ENCODE results near the gene DNAJC19.
"Not testable (repeated sequence)": the region's sequence is repeated elsewhere in the genome, so short reads cannot be mapped to it uniquely, and the experiment has no call there.

DNAJC19 gene

GRCh38 chr3:180989291-180990163 is at the start of gene DNAJC19:
Gene DNAJC19, minus strand, starts transcription at chr3:180989736. Its CDS starts 134 bp downstream, at chr3:180989602.
- DNase-seq = peak; percentile 94

DNA sequence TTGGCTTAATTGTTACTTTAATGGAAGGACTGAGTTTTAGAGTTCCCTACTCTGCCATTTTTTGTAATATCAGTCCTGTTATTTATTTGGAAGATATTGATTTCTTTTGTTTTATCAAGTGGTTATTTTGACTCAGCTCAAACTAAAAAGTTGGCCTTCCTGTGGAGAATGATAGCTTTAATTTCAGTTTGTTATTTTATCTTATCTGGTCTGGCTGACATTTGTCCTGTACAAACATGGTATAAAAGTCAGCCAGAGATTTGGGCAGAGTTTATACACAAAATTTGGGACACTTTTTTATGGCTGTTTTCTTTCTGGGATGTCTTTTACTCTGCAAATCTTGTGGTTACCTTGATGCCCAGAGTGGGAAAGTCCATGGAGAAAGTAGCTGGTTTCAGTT is 41.4 kb upstream of the DNAJC19 start:
- no peak for DNase-seq

DNA sequence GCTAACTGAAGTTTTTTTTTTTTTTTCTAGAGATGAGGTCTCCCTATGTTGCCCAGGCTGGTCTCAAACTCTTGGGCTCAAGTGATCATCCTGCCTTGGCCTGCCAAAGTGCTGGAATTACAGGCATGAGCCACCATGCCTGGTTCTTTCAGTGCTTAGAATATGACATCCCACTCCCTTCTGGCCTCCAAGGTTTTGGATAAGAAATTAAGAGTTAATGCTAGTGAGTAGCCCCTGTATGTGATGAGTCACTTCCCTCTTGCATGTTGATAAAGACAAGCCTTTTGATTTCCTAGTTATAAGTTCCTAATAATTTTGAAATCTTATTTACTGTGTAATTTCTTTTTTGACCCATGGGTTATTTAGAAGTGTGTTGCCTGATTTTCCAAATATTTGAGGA is 35.7 kb upstream of the DNAJC19 start:
- DNase-seq = no peak

- no peak for DNase-seq
Observed at GRCh38 chr3:181017690-181018089, 28.2 kb upstream of the DNAJC19 start.

DNA sequence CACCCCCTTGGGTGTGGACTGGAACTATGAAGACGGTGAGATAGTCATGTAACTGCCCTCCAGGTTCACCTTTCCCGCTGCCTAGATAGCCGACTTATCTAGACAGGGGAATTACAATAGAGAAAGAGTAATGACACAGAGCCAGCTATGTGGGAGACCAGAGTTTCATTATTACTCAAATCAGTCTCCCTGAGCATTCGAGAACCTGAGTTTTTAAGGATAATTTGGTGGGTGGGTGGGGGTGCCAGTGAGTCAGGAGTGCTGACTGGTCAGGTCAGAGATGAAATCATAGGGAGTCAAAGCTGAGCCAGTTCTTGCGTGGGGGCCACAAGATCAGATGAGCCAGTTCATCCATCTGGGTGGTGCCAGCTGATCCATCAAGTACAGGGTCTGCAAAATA is 19.7 kb upstream of the DNAJC19 start:
- no peak for DNase-seq

DNA sequence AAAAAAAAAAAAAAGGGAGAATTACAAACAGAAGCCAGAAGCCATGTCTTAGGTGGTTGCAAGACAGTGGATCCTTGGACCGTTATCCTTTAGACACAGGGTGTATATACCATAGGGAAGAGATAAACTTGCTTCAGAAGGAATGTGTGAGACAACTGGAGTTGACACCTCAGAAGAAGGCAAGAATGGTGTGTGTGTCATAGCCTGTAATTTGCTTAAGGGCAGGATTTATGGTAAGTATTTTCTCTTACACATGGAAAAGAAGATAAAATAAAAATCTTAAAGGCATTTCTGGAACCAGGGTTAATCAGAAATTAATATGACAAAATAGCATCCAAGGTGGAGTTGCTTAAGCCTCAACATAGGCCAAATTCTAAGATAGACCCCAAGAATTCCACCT is 19.3 kb upstream of the DNAJC19 start:
- no peak for DNase-seq

DNA sequence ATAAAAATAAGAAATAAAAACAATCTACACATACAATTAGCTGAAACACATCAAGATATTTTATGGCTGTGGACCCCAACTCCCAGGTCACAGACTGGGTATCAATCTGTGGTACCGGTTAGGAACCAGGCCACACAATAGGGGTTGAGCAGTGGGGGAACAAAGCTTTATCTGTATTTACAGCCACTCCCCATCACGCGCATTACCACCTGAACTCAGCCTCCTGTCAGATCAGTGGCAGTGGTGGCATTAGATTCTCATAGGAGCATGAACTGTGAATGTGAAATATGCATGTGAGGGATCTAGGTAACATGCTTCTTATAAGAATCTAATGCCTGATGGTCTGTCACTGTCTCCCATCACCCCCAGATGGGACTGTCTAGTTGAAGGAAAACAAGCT is 17.7 kb upstream of the DNAJC19 start:
- DNase-seq = no peak

- DNase-seq = no peak
Observed at GRCh38 chr3:181006541-181006940, 17.0 kb upstream of the DNAJC19 start.

GRCh38 chr3:181003469-181003868 is 13.9 kb upstream of the DNAJC19 start:
- DNase-seq = not testable (repeated sequence)

DNA sequence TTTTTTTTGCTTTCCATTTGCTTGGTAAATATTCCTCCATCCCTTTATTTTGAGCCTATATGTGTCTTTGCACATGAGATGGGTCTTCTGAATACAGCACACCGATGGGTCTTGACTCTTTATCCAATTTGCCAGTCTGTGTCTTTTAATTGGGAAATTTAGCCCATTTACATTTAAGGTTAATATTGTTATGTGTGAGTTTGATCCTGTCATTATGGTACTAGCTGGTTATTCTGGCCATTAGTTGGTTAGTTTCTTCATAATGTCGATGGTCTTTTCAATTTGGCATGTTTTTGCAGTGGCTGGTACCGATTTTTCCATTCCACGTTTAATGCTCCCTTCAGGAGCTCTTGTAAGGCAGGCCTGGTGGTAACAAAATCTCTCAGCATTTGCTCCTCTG is 12.8 kb upstream of the DNAJC19 start:
- not testable (repeated sequence) for DNase-seq

- DNase-seq = no peak
Observed at GRCh38 chr3:180996415-180996932, 6.9 kb upstream of the DNAJC19 start.

DNA sequence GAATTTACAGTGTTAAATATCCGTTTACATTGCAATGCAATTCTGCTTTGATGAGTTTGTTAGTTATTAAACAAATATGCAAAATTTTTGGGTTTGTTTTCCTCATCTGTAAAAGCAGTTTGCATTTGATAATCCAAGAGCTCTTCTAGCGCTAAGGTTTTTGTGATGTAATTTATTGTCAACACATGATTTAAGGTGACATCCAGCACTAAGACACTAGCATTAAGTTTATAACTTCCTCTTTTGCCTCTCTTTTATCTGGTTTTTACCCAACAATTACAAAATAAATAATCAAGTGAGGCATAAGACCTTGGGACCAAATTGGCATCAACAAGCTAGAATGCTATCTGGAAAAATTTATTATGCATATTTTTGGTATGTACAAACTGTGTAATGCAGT is 969 bp upstream of the DNAJC19 start:
- DNase-seq = no peak

DNA sequence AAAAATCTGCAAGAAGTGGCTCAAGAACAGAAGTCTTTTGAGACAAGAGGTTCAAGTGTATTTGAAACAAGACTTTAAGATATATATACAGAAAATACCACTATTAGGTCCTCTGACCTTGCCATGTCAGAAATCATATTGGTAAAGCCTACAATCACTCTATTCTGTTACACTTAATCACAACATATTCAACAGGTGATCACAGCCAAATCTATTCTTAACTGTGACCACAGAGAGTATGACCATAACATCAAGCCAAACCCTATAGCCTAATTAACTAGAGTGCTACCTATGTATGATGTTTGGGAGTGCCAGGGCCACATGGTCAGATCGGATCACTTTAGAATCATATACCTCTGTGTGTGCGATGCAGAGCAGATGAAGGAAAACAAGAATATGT is 2.2 kb downstream of the DNAJC19 start:
- no peak for DNase-seq

- DNase-seq = not testable (repeated sequence)
Observed at GRCh38 chr3:180986366-180986765, 3.2 kb downstream of the DNAJC19 start.

DNA sequence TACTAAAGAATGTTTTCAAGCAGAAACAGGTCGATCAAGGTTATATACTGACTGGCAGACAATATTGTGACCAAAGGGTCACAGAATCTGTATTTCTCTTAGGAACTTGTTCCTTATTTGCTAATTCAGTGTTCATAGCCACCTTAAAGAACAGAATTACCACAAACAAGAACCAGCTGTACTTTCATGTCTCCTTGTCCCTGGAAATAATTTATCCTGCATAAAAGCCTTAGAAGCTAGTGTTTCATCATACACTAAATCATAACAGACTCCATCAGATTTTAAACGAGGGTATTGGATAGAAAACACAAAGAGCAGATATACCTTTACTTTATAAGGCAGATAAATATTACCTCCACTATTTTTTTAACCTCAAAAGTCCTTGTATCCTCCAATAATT is 6.4 kb downstream of the DNAJC19 start:
- DNase-seq = no peak

GRCh38 chr3:180981912-180982311 is 7.6 kb downstream of the DNAJC19 start:
- DNase-seq = no peak

GRCh38 chr3:180980611-180981010 is 8.9 kb downstream of the DNAJC19 start:
- DNase-seq = no peak

DNA sequence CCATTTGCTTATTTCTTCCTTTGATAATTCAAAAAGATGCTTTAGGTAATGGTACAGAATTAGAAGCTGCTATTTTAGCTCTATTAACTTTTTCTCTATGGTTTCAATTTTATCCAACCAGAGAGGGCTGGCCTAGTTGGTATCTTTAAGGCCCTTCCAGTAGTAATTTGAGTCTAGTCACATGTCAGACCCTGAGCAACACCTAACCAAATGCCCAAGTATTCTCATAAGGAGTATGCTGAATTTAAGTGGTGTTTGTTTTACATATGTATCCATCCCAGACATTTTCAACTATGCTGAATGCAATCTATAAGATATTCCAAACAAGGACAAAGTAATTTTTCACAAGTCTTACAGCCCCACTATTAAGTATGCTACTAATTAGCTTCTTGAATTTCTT is 9.6 kb downstream of the DNAJC19 start:
- DNase-seq = no peak

DNA sequence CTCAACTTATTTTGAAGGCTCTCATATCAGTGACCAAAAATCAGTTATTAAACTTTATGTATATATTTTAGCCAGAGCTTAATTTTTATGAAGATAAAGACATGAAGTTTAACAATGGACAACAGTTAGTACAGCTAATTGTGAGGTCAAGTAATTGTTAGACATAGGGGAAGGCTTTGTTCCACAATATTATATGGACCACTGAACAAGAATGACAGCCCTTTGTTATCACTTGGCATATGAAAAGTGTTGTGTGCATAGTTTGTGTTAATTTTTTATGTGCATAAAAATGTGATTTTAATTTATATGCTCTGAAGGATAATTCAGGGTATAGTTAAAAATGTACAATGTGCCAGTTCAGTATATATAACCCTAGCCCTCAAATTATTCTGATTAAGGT is 12.0 kb downstream of the DNAJC19 start:
- DNase-seq = no peak

GRCh38 chr3:180974286-180974685 is 15.2 kb downstream of the DNAJC19 start:
- DNase-seq = no peak

DNA sequence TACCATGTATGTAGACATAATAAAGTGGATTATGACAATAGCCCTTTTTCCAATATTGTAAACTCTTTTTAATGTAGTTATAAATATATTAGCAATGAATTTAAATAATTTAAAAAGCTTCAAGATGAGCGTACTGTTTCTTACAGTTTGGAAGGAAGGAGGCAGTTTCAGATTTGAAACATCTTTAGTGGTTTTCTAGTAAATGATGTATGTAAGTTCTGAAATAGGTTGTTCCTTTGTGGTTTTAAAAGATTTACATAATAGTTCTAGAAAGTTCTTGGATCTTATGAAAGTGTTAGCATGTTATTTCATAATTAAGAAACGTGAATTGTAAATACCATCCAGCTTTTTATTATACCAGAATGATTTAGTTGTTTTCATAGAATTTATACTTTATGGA is 16.0 kb downstream of the DNAJC19 start:
- no peak for DNase-seq

DNA sequence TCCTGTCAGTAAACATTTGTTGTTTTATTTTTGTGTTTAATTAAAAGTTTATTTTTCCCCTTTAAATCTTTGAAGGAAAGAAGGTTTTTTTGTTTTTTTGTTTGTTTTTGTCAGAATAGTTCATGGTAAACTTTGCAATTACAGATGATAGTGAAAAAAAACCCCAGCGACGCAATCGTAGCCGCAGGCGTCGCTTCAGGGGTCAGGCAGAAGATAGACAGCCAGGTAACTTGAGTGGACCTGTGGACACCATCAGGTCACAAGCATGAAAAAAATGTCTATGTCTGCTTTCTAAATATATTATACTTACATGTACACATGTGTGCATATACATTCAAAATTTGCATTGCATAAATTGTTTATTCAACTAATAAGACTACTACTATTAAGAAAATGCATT is 18.6 kb downstream of the DNAJC19 start:
- DNase-seq = no peak

GRCh38 chr3:180962530-180962929 is 27.0 kb downstream of the DNAJC19 start:
- DNase-seq = no peak

DNA sequence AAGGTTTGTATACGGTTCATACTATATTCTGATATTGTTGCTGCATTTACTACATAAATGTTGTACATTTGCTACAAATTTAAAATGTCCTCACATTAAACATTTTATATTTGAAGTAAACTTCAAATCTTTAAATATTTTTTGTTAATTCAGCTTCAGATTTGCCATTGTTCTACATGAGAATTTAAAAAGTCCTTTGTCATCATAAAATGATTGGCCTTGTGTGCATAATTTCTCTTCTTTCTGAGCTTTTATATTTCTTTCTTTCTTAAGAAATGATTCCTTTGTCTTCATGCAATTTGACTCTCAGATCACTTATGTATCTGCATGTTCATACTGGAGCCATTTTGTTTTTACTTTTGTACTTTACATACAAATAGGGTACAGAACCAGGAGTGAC is 28.0 kb downstream of the DNAJC19 start:
- no peak for DNase-seq

- no peak for DNase-seq
Observed at GRCh38 chr3:180961087-180961486, 28.4 kb downstream of the DNAJC19 start.
